GM10847 (cell line): ENCODE measurements around the gene FGF22.

Experiments
- POLR2A ChIP-seq: IDR thresholded peaks from 2 replicates; pipeline ENCODE4 v1.6.1; 2011; ENCODE audit not compliant: insufficient read length; ENCODE audit errors: extremely low read depth

The FGF22 gene

GRCh38 chr19:602391-603301, 37.0 kb upstream of the FGF22 start:
- no peak for TF ChIP-seq POLR2A

GRCh38 chr19:604355-604754, 35.3 kb upstream of the FGF22 start:
- no peak for TF ChIP-seq POLR2A

GRCh38 chr19:607301-608154, 32.2 kb upstream of the FGF22 start:
- no peak for TF ChIP-seq POLR2A

GRCh38 chr19:608155-609003, 31.3 kb upstream of the FGF22 start:
- no peak for TF ChIP-seq POLR2A

- TF ChIP-seq POLR2A: no peak
Observed at GRCh38 chr19:609004-609346, 30.7 kb upstream of the FGF22 start.

GRCh38 chr19:610071-610800, 29.4 kb upstream of the FGF22 start:
- TF ChIP-seq POLR2A: no peak

GRCh38 chr19:610801-611480, 28.7 kb upstream of the FGF22 start:
- no peak for TF ChIP-seq POLR2A

GRCh38 chr19:611481-611868, 28.2 kb upstream of the FGF22 start:
- no peak for TF ChIP-seq POLR2A

GRCh38 chr19:612941-613340, 26.7 kb upstream of the FGF22 start:
- no peak for TF ChIP-seq POLR2A

- TF ChIP-seq POLR2A: no peak
Observed at GRCh38 chr19:613732-614567, 25.7 kb upstream of the FGF22 start.

- no peak for TF ChIP-seq POLR2A
Observed at GRCh38 chr19:615619-616018, 24.1 kb upstream of the FGF22 start.

- no peak for TF ChIP-seq POLR2A
Observed at GRCh38 chr19:616062-616700, 23.5 kb upstream of the FGF22 start.
